ENCODE measurements around the gene CCDC88A.

DNA sequence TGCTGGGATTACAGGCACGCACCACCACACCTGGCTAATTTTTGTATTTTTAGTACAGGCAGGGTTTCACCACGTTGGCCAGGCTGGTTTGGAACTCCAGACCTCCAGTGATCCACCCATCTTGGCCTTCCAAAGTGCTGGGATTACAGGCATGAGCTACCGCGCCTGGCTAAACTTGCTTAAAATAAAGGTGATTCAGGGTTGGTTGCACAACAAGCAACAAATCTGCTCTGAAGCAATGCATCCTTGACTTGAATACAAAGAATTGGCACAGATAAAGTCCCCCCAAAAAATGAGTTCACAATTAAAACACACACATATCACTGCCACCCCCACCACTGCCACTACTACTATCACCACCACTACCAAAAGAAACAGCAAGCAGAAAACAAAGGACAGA is 34.9 kb downstream of the CCDC88A start:
- TF ChIP-seq POLR2A (IDR thresholded peaks at IDR 0.05) = no peak
- no peak for TF ChIP-seq CTCF (IDR thresholded peaks at IDR 0.05)

Measured in testis (tissue), 2 donors.